SIG-M5 treated with dmso at 0.1 percent for 504 hours (cell line): Measurements from ENCODE around the gene UBE2R2.
"Not testable (repeated sequence)": the region's sequence is repeated elsewhere in the genome, so short reads cannot be mapped to it uniquely, and the experiment has no call there.

Source experiments
- DNase-seq: peaks from one replicate; lab custom pipeline; 2025; ENCODE audit not compliant: unreplicated experiment; lab: John Stamatoyannopoulos, UW

The UBE2R2 gene, protein sequence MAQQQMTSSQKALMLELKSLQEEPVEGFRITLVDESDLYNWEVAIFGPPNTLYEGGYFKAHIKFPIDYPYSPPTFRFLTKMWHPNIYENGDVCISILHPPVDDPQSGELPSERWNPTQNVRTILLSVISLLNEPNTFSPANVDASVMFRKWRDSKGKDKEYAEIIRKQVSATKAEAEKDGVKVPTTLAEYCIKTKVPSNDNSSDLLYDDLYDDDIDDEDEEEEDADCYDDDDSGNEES

DNA sequence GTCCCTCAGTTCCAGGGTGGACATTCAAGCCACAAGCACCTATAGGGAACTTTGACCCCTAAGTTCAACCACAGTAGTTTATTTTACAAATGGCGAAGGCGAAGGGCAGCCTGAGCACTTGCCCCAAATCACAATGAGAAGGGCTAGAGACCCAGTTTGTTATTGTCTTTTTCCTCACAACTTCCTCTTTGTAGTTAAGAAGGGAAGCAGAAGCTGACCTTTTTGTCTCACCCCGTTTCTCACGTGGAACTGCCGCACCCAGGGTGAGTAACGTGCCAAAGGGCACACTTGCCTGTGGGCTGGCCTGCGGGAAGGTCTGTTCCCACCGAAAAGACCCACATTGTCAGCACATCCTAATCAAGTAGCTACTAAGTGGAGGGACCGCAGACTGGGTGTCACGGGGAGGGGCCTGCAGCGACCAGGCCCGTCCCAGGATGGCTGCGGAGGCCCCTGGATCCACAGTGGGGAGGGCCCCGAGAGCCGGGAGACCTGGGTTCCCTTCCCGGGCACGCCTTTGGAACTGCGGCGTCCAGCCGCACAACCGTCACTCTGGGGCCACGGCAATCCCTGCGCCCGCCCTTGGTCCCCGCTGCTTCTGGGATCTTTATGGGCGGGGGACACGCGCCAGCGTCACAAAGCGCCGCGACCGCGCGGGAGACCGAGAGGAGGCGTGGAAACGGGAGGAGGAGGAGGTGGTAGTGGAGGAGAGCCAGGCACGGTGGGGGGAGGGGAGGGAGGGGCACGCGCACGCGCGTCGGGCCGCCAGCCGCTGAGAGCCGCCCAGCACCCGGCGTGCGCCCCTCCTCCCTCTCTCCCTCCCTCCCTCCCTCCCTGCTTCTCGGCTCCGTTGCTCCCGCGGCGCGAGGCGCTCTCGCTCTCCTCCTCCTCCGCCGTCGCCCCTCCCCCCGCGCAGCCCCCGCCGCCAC is at the start of gene UBE2R2:
TSS of gene UBE2R2 (plus strand) at position 834 of the 926 bp plus-strand sequence. CDS start 598 bp downstream, outside the sequence.
- peak; percentile 89 for DNase-seq

DNA sequence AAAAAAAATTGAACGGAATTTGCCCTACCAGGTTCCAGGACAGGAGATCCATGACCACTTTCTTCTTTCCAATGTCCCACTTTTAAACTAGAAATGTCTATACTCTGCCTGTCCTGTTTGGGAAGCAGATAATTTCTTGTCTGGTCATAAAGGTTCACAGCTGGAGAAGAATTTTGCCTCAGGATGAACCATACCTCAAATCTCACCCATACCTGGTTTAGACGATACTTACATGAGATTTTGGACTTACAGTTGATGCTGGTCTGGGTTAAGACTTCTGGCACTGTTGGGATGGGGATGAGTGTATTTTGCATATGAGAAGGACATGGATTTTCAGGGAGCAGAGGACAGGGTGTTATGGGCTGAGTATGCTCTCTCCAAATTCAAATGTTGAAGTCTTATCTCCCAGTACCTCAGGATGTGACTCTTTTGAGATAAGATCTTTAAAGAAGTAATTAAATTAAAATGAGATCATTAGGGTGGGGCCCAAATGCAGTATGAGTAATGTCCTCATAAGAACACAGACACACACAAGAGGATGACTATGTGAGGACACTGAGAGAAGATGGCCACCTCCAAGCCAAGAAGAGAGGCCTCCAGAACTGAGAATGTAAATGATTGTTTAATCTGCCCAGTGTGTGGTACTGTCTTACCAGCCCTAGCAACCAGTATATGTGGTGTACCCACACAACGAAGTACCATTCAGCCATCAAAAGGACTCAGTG is 46.6 kb upstream of the UBE2R2 start:
- DNase-seq: not testable (repeated sequence)

DNA sequence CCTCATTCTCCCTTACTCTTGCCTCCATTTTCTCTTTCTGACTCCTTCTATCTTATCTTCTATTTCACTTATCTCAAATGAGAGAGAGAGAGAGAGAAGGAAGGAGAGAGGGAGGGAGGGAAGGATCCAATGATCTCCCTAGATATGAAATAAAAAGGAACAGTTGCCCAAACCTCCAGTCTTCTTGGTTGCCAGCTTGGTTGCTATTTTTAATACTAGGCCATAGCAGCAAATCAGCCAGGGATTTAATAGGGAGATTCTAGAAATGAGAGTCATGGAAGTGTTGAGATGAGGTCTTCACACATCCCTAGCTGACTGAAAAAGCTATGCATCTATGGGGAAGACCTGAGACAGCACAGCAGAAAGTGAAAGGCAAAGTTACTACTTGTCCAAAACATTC is 43.8 kb upstream of the UBE2R2 start:
- DNase-seq: not testable (repeated sequence)

DNA sequence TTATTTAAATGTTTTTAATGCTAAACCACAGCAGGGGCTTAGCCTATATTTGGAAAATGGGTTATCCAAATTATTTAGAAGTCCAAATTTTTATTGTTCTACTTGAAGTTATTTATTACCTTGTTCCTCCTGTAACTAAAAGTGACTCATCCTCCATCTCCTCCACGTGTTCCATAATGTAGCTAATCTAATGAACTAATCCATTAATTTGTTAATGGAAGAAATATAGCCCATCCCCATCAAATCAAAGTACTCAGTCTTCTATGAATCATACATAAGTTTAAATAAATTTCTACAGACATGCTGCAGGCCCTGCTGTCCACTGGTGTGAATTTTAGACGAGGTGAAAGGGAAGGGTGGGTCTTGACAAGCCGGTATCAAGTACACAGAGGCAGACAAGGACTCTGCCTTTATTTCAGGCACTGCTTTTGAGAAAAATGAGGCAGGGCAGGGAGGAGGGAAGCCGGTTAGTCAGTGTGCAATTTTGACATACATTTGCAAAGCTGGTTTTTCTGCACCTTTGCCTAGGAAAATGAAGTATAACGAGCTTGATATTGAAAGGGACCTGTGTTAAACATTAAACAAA is 42.8 kb upstream of the UBE2R2 start:
- DNase-seq: not testable (repeated sequence)

DNA sequence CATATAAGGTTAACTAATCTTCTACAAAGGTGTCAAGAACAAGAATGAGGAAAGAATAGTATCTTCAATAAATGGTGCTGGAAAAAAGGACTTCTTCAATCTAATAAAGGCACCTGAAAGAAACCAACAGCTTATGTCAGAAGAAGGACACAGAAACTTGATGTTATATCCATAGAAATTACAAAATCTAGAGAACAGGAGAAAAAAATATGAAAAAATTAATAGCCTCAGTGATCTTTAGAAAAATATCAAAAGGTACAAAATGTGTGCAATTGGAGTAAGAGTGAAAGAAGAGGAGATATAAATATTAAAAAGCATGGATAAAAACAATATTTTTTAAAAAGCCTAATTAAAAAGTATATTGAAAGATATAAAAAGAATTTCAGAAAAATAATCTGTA is 40.4 kb upstream of the UBE2R2 start:
- no peak for DNase-seq

DNA sequence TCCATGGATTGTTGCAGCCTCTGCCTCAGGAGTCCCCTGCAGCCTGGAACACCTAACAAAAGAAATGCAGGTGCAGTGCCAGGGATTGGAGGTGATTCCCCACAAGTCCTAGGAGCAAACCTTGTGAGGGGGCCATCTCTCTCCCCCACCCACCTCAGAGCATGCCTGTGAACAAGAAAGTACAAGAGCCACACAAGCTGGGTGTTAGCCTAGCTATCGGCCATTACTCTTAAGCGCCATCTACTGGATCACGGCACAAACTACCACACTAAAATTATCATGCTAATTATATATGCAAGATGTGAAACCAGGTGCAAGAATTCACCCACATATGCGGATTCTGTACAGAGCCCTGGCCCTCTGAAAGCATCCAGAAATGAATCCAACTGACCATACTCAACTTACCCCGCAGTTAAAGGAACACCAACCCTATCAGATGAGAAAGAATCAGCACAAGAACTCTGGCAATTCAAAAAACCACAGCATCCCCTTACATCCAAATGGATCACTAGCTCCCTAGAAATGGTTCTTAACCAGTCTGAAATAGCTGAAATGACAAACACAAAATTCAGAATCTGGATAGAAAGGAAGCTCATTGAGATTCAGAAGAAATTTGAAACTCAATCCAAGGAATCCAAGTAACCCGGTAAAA is 38.1 kb upstream of the UBE2R2 start:
- peak; percentile 63 for DNase-seq

DNA sequence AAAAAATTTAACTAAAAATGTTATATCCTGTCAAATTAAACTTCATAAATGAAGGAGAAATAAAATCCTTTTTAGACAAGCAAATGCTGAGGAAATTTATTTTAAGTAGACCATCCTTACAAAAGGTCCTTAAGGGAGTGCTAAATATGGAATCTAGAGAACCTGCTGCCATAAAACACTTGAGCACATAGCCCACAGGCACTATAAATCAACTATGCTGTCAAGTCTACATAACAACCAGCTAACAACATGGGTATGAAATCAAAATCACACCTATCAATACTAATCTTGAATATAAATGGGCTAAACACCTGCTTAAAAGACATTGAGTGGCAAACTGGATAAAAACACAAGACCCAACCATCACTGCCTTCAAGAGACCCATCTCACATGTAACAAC is 36.7 kb upstream of the UBE2R2 start:
- DNase-seq: no peak

DNA sequence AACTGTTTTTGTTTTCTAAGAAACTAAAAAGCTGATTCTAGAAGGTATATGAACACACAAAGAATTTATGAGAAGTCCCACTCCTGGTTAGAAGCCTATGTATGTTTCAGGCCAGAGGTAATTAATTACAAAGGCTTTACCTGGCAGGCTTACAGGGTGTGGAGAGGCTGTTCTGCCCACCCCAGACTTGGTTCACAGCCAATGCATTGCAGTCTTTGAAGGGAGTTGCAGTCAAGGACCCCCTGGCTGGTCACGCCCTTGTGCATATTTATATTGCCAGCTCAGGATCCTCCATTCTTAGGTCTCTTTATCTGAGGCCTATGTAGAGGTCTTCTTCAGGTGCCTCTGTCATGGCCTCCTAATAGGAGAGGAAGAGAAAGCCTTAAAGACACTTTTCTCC is 35.2 kb upstream of the UBE2R2 start:
- no peak for DNase-seq

DNA sequence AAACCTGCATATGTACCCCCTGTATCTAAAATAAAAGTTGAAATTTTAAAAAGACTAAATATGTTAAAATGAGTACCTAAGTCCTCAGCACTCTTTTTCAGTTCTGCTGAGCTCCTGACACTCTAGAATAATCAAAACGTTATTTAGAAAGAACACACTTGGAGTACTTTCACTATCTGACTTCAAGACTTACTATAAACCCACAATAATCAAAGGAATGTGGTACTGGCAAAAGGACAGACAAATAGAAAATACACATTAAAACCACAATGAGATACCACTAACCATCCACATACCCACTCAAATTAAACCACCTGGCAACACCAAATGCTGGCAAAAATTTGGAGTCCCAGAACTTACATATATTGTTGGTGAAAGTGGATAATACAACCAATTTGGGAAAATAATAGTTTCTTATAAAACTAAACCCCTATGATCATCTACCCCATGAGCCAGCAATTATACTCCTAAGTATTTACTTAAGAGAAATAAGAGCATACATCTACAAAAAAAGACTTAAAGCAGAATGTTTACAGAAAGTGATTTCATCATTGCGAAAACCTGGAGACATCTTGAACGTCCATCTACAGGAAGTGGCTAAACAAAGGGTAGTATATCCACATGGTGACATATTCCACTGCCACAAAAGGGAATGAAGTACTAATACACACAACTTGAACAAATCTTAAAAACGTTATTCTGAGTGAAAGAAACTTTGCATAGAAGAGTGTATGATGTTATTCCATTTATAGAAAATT is 34.4 kb upstream of the UBE2R2 start:
- no peak for DNase-seq

DNA sequence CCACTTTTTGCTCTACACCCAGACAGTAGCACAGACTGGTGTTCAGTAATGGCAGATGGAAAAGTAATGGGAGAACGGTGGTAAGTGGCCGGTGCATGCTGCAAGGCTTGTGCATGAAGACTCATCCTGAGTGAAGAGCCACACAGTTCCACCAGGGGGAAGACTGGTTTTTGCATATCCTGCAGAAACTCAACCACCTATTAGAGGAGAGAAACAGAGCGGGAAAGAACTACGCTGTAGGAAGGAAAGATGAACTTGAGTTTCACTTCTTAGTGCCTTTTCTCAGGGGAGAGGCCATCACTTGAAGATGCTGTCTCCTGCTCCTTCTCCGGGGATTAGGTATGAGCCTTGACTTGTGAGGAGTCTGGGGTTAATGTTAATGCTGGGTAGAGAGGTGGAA is 31.0 kb upstream of the UBE2R2 start:
- DNase-seq: peak; percentile 21

DNA sequence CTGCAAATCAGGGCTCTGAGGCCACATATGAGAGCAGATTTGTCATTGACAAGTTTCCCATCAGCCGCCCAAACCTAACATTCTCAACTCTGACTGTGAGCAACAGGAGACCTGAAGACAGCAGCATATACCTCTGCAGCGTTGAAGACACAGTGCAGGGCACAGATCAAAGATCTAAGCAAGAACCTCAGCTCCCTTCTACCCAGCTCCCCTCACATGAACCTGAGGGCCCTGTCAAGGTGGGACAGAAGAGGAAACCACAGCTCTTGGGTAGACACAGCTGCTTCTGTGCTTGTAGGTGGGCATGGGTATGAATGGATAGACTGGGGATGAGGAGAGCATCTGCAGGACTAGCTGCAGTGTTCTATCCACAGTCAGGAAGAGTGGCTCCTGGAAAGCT is 30.3 kb upstream of the UBE2R2 start:
- DNase-seq: no peak

DNA sequence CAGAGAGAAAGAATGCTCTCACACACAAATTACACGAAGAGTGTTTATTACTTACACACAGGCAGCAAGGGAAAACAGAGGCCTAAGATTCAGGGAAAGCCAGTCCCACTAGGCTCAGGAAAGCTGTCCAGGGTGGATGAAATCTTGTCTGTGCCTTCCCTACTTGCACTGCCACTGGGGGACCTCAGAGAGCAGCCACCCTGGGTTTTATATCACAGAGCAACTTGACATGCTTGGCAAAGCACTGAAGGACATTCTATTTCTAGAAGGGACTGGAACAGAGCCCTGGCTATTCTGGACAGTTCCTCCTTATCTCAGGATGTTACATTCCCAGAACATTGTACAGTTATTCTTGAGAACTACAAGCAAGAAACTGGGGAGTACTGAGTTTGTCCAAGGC is 29.1 kb upstream of the UBE2R2 start:
- DNase-seq: no peak

DNA sequence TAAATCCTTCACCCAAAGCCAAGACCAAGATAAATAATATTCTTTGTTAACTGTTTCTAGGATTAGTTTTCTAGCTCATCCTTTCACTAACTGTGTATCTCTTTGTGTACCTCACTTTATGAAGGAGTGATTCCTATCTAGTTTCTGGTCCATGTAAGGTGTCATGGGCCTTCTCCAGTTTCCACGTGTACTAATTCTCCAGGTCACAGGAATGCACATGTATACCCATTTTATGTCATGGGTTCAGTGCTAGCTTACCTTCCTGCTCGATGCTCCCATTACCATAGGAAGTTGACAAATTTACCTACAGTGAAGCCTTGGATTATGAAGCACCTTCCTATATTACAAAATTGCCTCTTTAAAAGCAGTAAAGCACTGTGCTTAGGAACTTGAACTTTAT is 27.5 kb upstream of the UBE2R2 start:
- DNase-seq: not testable (repeated sequence)

DNA sequence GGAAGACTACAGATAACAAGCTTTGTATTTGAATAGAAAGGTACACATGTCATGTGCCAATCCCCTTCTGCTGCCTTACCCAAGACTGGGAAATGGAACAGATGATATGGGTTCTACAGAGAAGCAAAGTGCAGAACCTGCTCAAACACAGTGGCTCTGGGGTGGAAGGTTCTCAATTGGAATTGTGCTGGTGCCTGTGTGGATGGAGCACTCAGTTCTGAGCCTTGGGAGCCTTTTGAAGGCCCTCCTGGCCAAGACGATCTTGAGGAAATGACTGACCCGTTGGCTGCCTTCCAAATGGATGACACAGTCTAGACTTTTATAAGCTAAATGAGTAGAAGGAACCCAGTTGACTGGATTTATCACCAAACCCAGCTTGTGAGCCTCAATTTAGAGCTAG is 25.8 kb upstream of the UBE2R2 start:
- DNase-seq: no peak

DNA sequence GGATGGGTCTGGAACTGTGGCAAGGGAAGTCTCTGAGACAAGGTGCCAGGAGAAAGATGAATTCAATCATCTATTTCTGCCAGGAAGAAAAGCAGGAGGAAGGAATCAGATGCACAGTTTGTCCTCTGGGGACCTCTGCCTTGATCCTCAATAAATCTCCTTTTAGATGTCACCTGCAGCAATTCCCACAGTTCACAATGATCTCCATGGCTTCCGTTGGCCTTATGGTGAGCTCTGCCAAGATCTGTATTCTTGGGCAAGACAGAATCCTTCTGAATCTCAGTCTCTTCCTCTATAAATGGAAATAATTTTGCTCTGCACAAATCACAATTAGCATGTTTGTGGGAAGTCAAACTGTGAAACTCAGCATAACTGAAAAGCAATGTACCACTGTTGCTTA is 23.5 kb upstream of the UBE2R2 start:
- not testable (repeated sequence) for DNase-seq

DNA sequence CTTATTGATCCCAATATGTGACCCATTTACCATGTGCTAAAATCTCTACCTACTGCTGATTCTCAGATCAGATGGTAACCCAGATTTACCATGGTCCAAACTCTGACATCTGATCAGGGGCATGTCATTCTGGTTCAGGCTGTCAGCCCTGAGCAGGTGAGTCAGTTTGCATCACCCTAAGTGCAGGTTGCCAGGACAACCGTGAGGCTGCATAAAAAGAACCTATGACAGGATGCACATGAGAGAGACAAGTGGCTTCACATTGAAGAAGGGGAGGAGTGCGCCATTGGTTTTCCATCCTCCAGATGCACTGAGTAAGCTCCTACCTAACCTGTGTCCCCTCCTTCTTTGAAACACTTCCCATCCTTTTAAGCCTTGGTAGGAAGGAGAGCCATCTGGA is 22.4 kb upstream of the UBE2R2 start:
- DNase-seq: no peak

DNA sequence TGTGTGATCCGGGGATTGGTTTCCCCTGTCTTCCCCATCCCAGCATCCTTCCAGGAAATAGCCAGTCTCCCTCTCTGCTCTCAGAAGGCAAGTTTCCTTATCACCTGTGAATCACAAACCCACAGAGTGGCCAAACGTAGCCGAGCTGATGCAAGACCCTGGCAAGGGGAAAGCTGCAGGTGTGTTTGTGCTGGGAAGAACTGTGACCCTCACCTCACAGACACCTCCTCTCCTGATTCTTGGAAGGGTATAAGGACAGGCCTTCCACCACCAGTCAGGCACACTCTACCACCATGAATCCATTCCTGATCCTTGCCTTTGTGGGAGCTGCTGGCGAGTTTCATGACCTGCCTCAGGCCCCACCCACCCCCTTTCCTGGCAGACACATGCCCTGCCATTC is 21.7 kb upstream of the UBE2R2 start, which contains the start of gene PRSS3:
TSS of gene PRSS3 (plus strand) at position 281 of the 400 bp plus-strand sequence. CDS start at position 294, 13 bp downstream.
- no peak for DNase-seq

DNA sequence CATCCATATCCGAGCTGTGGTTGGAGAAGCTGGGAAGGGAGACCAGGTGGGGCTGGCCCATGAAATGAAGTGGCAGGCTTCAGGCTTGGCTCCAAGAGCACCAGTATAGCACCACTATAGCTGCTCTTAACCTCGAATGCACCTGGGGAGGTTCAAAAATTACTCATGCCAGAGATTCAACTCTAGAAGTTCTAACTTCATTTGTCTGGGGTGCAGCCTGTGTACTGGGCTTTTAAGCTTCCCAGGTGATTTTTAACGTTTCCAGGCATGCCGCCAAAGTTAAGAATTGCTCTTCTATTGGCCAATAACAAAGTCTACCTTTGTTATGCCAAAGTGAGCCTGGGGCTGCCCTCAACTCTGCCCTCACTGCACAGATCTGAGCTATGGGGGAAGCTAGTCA is 21.1 kb upstream of the UBE2R2 start:
- no peak for DNase-seq

DNA sequence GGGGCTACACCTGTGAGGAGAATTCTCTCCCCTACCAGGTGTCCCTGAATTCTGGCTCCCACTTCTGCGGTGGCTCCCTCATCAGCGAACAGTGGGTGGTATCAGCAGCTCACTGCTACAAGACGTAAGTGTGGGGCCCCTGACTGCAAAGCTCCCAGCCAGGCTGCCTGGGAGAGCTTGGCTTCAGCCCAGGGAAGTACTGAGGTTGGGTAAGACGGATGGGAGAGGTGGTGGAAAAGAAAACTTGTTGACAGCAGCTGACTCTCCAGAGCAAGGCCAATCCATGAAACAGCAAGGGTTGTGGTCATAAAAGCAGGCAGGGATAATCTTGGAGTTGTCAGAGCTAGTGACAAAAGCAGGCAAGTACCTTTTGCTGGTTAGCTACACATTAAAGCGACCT is 20.3 kb upstream of the UBE2R2 start:
- DNase-seq: not testable (repeated sequence)

DNA sequence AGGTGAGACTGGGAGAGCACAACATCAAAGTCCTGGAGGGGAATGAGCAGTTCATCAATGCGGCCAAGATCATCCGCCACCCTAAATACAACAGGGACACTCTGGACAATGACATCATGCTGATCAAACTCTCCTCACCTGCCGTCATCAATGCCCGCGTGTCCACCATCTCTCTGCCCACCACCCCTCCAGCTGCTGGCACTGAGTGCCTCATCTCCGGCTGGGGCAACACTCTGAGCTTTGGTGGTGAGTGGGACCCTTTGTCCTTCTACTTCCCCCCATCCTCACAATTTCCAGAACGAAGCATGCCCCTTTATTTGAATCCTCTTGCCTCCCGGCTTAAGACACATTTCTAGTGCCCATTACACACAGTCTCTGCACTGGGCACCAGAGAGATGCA is 19.1 kb upstream of the UBE2R2 start:
- DNase-seq: no peak
